Measurements from ENCODE around the gene HTT. TPM values are rescaled to one million over a fixed set of nuclear protein-coding genes. Genes with fewer than 3 reads are reported as not detected.

The HTT gene
- 10 to 100 TPM; 91.6 to 94.1 TPM for total RNA-seq

- CTCF ChIA-PET = interaction anchor here (0.6 kb wide), 2 partner anchors 112 to 325 kb away, joined by 5 to 6 read pairs; no protein-coding TSS in a partner anchor
- intact Hi-C loops (cut with micrococcal nuclease) = loop anchor here (1.0 kb wide), 6 partner anchors 11 to 881 kb away; partner anchors contain the start of genes GRK4 and NOP14
- Mint-ChIP-seq H3K4me1 (ENCODE audit: low read depth) (peaks cover 28% of the 10 kb centered on the region), H3K36me3 (ENCODE audit: low read depth) (peaks cover 1% of the 10 kb centered on the region), H3K27ac (peak within 1 kb of the TSS; percentile 87), H3K4me3 (peak within 1 kb of the TSS; percentile 83), H3K9me3 (no peaks in the 10 kb centered on the region), H3K27me3 (ENCODE audit: low read depth) (no peaks in the 10 kb centered on the region)
- peak; percentile 99 for DNase-seq
These were observed at the start of gene HTT, which contains the start of gene HTT-AS for GRCh38 chr4:3074078-3074845. HTT (plus strand) TSS chr4:3074681; CDS start chr4:3074826, 145 bp downstream. HTT-AS (minus strand) TSS chr4:3074538.

- CTCF ChIA-PET = no interaction called here
- no peak for DNase-seq
- no peaks in the 10 kb centered on the region for H3K9me3 Mint-ChIP-seq
- H3K36me3 Mint-ChIP-seq (ENCODE audit: low read depth) = no peaks in the 10 kb centered on the region
- H3K4me1 Mint-ChIP-seq (ENCODE audit: low read depth) = peaks cover 5% of the 10 kb centered on the region
- no peak overlapping the region for H3K27ac Mint-ChIP-seq
- no peaks in the 10 kb centered on the region for H3K27me3 Mint-ChIP-seq (ENCODE audit: low read depth)
- H3K4me3 Mint-ChIP-seq = no peak overlapping the region
- intact Hi-C loops (cut with micrococcal nuclease) = no loop called here
These were observed 48.6 kb upstream of the HTT start for GRCh38 chr4:3025881-3026280.

DNA sequence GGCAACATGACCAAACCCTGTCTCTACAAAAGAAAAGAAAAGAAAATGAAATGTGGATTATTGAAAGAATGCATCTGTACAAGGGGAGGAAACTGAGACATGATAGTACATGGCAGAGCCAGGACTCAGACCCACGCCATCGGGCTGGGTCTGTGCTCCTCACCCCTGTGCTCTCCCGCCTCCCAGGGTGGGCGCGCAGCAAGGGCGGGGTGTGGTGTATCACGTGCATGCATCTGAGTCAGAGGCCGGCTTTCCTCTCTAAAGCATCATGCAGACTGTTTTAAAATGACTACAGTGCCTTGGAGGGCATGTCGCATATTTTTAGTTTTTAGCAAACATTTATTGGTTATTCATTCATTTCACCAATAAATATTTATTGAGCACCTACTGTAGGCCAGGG, 47.9 kb upstream of the HTT start:
- no peaks in the 10 kb centered on the region for H3K36me3 Mint-ChIP-seq (ENCODE audit: low read depth)
- H3K27me3 Mint-ChIP-seq (ENCODE audit: low read depth) = no peaks in the 10 kb centered on the region
- no peaks in the 10 kb centered on the region for H3K9me3 Mint-ChIP-seq
- CTCF ChIA-PET = no interaction called here
- H3K4me3 Mint-ChIP-seq = no peak overlapping the region
- intact Hi-C loops (cut with micrococcal nuclease) = no loop called here
- no peak overlapping the region for H3K27ac Mint-ChIP-seq
- H3K4me1 Mint-ChIP-seq (ENCODE audit: low read depth) = no peaks in the 10 kb centered on the region
- no peak for DNase-seq

DNA sequence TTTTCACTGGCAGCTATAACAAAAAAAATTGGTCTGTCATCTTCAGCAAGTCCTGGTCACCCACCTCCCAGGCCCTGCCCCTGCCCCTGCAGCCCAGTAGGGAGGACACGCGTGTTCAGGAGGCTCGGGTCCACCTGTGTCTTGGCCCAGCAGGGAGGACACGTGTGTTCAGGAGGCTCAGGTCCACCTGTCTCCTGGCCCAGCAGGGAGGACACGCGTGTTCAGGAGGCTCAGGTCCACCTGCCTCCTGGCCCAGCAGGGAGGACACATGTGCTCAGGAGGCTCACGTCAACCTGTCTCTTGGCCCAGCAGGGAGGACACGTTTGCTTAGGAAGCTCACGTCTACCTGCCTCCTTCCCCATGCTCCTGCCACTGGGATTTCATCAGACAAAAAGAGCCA, 45.0 kb upstream of the HTT start:
- Mint-ChIP-seq H3K4me1 (ENCODE audit: low read depth) (no peaks in the 10 kb centered on the region), H3K4me3 (no peak overlapping the region), H3K36me3 (ENCODE audit: low read depth) (no peaks in the 10 kb centered on the region), H3K9me3 (no peaks in the 10 kb centered on the region), H3K27me3 (ENCODE audit: low read depth) (no peaks in the 10 kb centered on the region), H3K27ac (no peak overlapping the region)
- DNase-seq = no peak
- intact Hi-C loops (cut with micrococcal nuclease) = no loop called here
- CTCF ChIA-PET = no interaction called here

- no peaks in the 10 kb centered on the region for H3K9me3 Mint-ChIP-seq
- H3K27ac Mint-ChIP-seq = no peak overlapping the region
- intact Hi-C loops (cut with micrococcal nuclease) = no loop called here
- DNase-seq = no peak
- no peaks in the 10 kb centered on the region for H3K36me3 Mint-ChIP-seq (ENCODE audit: low read depth)
- CTCF ChIA-PET = interaction anchor here (3.8 kb wide), 1 partner anchor 53 kb away, joined by 17 read pairs; no protein-coding TSS in a partner anchor
- no peaks in the 10 kb centered on the region for H3K27me3 Mint-ChIP-seq (ENCODE audit: low read depth)
- no peaks in the 10 kb centered on the region for H3K4me1 Mint-ChIP-seq (ENCODE audit: low read depth)
- no peak overlapping the region for H3K4me3 Mint-ChIP-seq
These were observed 43.7 kb upstream of the HTT start for GRCh38 chr4:3030566-3031356.

GRCh38 chr4:3031357-3032082, 43.0 kb upstream of the HTT start:
- intact Hi-C loops (cut with micrococcal nuclease) = no loop called here

DNA sequence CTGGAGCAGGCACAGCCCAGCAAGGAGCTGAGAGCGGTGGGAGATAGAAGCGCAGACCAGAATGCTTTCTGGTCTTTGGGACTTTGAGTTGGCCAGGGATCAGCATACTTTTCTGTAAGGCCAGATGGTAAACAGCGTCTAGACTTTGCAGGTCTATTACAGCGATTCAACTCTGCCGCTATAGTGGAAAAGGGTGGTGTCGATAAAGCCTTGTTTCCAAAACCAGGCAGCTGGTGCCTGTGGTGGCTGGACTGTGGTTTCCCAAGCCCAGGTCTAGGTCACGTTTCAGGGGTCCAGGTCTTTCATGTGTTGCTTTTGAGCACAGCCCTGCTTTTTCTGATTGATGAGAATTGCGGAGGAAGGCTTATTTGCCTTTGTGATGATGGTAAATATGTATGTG, 40.2 kb upstream of the HTT start:
- no peak for DNase-seq
- Mint-ChIP-seq H3K27ac (no peak overlapping the region), H3K9me3 (no peaks in the 10 kb centered on the region), H3K4me3 (no peak overlapping the region), H3K4me1 (ENCODE audit: low read depth) (peaks cover 19% of the 10 kb centered on the region), H3K27me3 (ENCODE audit: low read depth) (no peaks in the 10 kb centered on the region), H3K36me3 (ENCODE audit: low read depth) (no peaks in the 10 kb centered on the region)
- intact Hi-C loops (cut with micrococcal nuclease) = no loop called here
- CTCF ChIA-PET = interaction anchor here (3.8 kb wide), 1 partner anchor 56 kb away, joined by 17 read pairs; no protein-coding TSS in a partner anchor

More at GRCh38 chr4:3031357-3032082, 43.0 kb upstream of the HTT start:
- H3K27ac Mint-ChIP-seq = no peak overlapping the region
- no peak for DNase-seq
- no peak overlapping the region for H3K4me3 Mint-ChIP-seq
- CTCF ChIA-PET = interaction anchor here (0.6 to 3.8 kb wide), 2 partner anchors 33 to 53 kb away, joined by 3 to 17 read pairs; no protein-coding TSS in a partner anchor
- H3K27me3 Mint-ChIP-seq (ENCODE audit: low read depth) = no peaks in the 10 kb centered on the region
- no peaks in the 10 kb centered on the region for H3K9me3 Mint-ChIP-seq
- no peaks in the 10 kb centered on the region for H3K36me3 Mint-ChIP-seq (ENCODE audit: low read depth)
- no peaks in the 10 kb centered on the region for H3K4me1 Mint-ChIP-seq (ENCODE audit: low read depth)

GRCh38 chr4:3035249-3035648, 39.2 kb upstream of the HTT start:
- intact Hi-C loops (cut with micrococcal nuclease) = loop anchor here (5.0 kb wide), 1 partner anchor 568 kb away; the partner anchor contains the start of gene RNF4
- CTCF ChIA-PET = interaction anchor here (3.4 to 3.5 kb wide), 2 partner anchors 11 to 57 kb away, joined by 14 to 25 read pairs; no protein-coding TSS in a partner anchor

GRCh38 chr4:3035674-3036073, 38.8 kb upstream of the HTT start:
- Mint-ChIP-seq H3K36me3 (ENCODE audit: low read depth) (no peaks in the 10 kb centered on the region), H3K9me3 (no peaks in the 10 kb centered on the region), H3K4me3 (no peak overlapping the region), H3K4me1 (ENCODE audit: low read depth) (peaks cover 21% of the 10 kb centered on the region), H3K27ac (no peak overlapping the region), H3K27me3 (ENCODE audit: low read depth) (no peaks in the 10 kb centered on the region)
- intact Hi-C loops (cut with micrococcal nuclease) = loop anchor here (2.0 to 5.0 kb wide), 2 partner anchors 73 to 568 kb away; partner anchors contain the start of genes GRK4, NOP14 and RNF4
- no peak for DNase-seq
- CTCF ChIA-PET = interaction anchor here (3.4 to 3.5 kb wide), 3 partner anchors 10 to 58 kb away, joined by 14 to 25 read pairs (median 17); no protein-coding TSS in a partner anchor

More at GRCh38 chr4:3035249-3035648, 39.2 kb upstream of the HTT start:
- Mint-ChIP-seq H3K4me1 (ENCODE audit: low read depth) (peaks cover 19% of the 10 kb centered on the region), H3K27me3 (ENCODE audit: low read depth) (no peaks in the 10 kb centered on the region), H3K36me3 (ENCODE audit: low read depth) (no peaks in the 10 kb centered on the region), H3K4me3 (no peak overlapping the region), H3K27ac (no peak overlapping the region), H3K9me3 (no peaks in the 10 kb centered on the region)
- DNase-seq = no peak

DNA sequence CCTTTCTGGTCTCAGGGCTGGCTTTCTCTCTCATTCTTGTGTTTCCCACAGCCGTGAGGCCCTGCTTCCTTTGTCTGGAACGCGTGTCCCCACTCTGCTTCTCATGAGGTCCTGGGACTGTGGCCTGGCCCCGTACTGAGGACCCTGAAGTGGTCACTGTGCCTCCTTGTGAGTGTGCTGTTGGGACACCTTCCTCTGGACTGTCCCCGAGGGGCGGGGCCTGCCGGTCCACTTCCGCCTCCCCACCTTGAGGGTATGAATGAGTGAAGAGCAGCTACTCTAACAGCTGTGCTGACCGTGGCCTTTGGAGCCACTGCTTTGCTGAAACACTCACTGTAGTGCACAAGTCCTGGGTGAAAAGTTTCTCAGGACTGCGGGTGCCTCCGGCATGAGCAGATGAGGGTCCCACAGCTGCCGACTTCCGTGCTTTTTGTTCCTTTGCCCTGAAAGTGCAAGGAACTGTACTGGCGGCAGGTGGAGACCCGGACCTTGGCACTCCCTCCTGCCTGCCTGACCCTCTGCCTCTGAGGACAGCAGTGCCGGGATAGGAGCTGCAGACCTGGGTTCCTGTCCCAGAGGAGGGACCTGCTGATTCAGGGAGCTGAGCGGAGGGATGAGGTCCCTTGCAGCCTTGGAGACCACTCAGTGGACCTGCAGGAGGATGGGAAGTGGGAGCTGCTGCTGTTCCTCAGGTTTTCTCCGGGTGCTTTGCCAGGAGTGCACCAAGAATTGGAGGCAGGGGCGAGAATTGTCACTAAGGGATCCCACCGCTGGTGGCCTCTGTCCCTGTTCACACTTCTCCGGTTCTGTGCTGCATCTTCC, 38.1 kb upstream of the HTT start:
- H3K27me3 Mint-ChIP-seq (ENCODE audit: low read depth) = no peaks in the 10 kb centered on the region
- no peak overlapping the region for H3K27ac Mint-ChIP-seq
- H3K9me3 Mint-ChIP-seq = no peaks in the 10 kb centered on the region
- CTCF ChIA-PET = interaction anchor here (0.7 to 3.5 kb wide), 8 partner anchors 10 to 73 kb away, joined by 3 to 25 read pairs (median 10); partner anchors contain the start of genes GRK4 and NOP14
- no peak for DNase-seq
- H3K4me1 Mint-ChIP-seq (ENCODE audit: low read depth) = peaks cover 25% of the 10 kb centered on the region
- no peak overlapping the region for H3K4me3 Mint-ChIP-seq
- H3K36me3 Mint-ChIP-seq (ENCODE audit: low read depth) = no peaks in the 10 kb centered on the region
- intact Hi-C loops (cut with micrococcal nuclease) = loop anchor here (2.0 to 5.0 kb wide), 2 partner anchors 74 to 569 kb away; partner anchors contain the start of genes GRK4, NOP14 and RNF4

DNA sequence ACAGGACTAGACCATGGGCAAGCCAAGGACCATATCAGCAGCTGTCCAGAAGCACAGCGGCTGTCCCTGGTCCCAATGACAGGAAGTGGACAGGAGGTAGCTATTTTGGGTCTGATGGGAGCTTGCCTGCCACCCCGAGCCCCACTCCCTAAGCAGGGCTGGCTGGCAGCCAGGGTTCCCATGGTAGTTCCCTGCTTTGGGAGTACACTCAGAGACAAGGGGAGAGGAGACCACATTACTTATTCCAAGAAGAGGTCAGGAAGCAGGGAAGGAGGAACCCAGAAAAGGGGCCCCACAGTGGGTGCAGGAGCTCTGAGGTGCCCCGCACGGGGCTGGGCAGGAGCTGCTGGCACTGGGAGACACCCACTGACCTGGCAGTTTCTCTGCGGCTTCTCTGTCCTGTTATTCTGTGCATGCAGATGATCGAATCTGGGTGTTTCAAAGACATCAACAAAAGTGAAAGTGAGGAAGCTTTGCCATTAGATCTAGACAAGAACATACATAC, 36.5 kb upstream of the HTT start:
- H3K9me3 Mint-ChIP-seq = no peaks in the 10 kb centered on the region
- no peaks in the 10 kb centered on the region for H3K27me3 Mint-ChIP-seq (ENCODE audit: low read depth)
- intact Hi-C loops (cut with micrococcal nuclease) = loop anchor here (1.0 to 5.0 kb wide), 6 partner anchors 29 to 571 kb away; partner anchors contain the start of genes FAM193A, GRK4, NOP14 and RNF4
- DNase-seq = peak; percentile 45
- H3K4me1 Mint-ChIP-seq (ENCODE audit: low read depth) = peaks cover 37% of the 10 kb centered on the region
- no peaks in the 10 kb centered on the region for H3K36me3 Mint-ChIP-seq (ENCODE audit: low read depth)
- CTCF ChIA-PET = interaction anchor here (0.6 to 3.5 kb wide), 22 partner anchors 8 to 485 kb away, joined by 3 to 25 read pairs (median 3); partner anchors contain the start of genes GRK4 and NOP14
- H3K27ac Mint-ChIP-seq = no peak overlapping the region
- peak overlapping the region; percentile 69 for H3K4me3 Mint-ChIP-seq

All from activated naive CD4-positive, alpha-beta T cell treated with anti-CD3 and anti-CD28 coated beads for 36 hours (primary cell).